Kidney (tissue), 14 donors: ENCODE measurements around the gene XPO1. TPM values are rescaled to one million over a fixed set of nuclear protein-coding genes. Genes with fewer than 3 reads are reported as not detected.

Experiments used
- DNase-seq, 5 donors: peaks; one replicate each; pipeline ENCODE4 v3.0.0-alpha.2; 2013 to 2020
- FAIRE-seq: peaks from 2 replicates; lab custom pipeline; 2012; peaks lifted over from hg19 to GRCh38; lab: Jason Lieb, UNC
- H3K27ac ChIP-seq, 2 donors: one replicate each; pipeline ENCODE4 v1.7.0; 2013; ENCODE audit warnings: low read depth in 2 of 2, low read length in 2 of 2, inconsistent platforms in 1 of 2
- H3K27me3 ChIP-seq: one replicate; pipeline ENCODE4 v1.7.1; 2013; ENCODE audit warnings: low read length, inconsistent platforms; ENCODE audit not compliant: control insufficient read depth, insufficient read depth
- H3K36me3 ChIP-seq, 3 donors: one replicate each; pipeline versions ENCODE4 v1.7.0 to v1.7.1; 2013; ENCODE audit warnings: low read length in 3 of 3, control low read depth in 1 of 3, inconsistent platforms in 1 of 3; ENCODE audit not compliant: insufficient read depth in 3 of 3, control insufficient read depth in 2 of 3
- H3K4me1 ChIP-seq, 3 donors: one replicate each; pipeline versions ENCODE4 v1.7.0 to v1.7.1; 2013; ENCODE audit warnings: low read length in 3 of 3, inconsistent platforms in 1 of 3, low read depth in 1 of 3; ENCODE audit not compliant: control insufficient read depth in 2 of 3, insufficient read depth in 2 of 3
- H3K4me3 ChIP-seq, 3 donors: one replicate each; pipeline versions ENCODE4 v1.7.0 to v1.8.1; 2013; ENCODE audit warnings: low read length in 3 of 3, control low read depth in 1 of 3, inconsistent platforms in 1 of 3
- H3K9ac ChIP-seq, 3 donors: one replicate each; pipeline versions ENCODE4 v1.7.0 to v1.7.1; 2013; ENCODE audit warnings: low read length in 3 of 3, control low read depth in 1 of 3, inconsistent platforms in 1 of 3
- H3K9me3 ChIP-seq, 3 donors: one replicate each; pipeline versions ENCODE4 v1.7.0 to v1.7.1; 2013; ENCODE audit warnings: low read length in 3 of 3, control low read depth in 1 of 3, inconsistent platforms in 1 of 3; ENCODE audit not compliant: control insufficient read depth in 2 of 3, insufficient read depth in 1 of 3
- intact Hi-C: fragments of 100-400 bp; cut with DNase I; formaldehyde crosslinking; loops from one replicate; pipeline ENCODE4 v1.11.1; 2022
- polyA plus RNA-seq: library from polyadenylated mRNA; stranded (reverse); fragments of 350-450 nt; fragmentation: Illumina TruSeq; extraction: RNeasy Lipid Tissue Mini Kit (QIAGEN cat#74804); gene quantifications from one replicate; pipeline ENCODE4 v1.2.3, GENCODE V29; 2014; ENCODE audit warnings: low read depth, low replicate concordance; ENCODE audit not compliant: insufficient read depth
- total RNA-seq: library from RNA; stranded (reverse); fragmentation: NEBNext Ultra II Directional; extraction: Animal tissue kit (Norgen Biotek cat#: 25700); gene quantifications from one replicate; pipeline ENCODE4 v1.2.1, GENCODE V29; 2021
- TF ChIP-seq, protein P1 (sequence below): IDR thresholded peaks from 3 replicates; pipeline ENCODE4 v1.5.1; 2012; ENCODE audit warnings: mild to moderate bottlenecking, moderate library complexity, borderline replicate concordance; ENCODE audit not compliant: insufficient read depth; ENCODE audit errors: extremely low read depth
- donor health status: control.
- donor health status: control.
- donor health status: control.
- donor health status: control.
- donor health status: control.
- donor health status: DM: yes; HTN: yes; CAD: no.
- donor health status: Normal renal cell carcinoma (clear cell type).

XPO1 gene
- total and polyA plus RNA-seq, 2 donors from 2014 or later, result 37.8 to 117 TPM

DNA sequence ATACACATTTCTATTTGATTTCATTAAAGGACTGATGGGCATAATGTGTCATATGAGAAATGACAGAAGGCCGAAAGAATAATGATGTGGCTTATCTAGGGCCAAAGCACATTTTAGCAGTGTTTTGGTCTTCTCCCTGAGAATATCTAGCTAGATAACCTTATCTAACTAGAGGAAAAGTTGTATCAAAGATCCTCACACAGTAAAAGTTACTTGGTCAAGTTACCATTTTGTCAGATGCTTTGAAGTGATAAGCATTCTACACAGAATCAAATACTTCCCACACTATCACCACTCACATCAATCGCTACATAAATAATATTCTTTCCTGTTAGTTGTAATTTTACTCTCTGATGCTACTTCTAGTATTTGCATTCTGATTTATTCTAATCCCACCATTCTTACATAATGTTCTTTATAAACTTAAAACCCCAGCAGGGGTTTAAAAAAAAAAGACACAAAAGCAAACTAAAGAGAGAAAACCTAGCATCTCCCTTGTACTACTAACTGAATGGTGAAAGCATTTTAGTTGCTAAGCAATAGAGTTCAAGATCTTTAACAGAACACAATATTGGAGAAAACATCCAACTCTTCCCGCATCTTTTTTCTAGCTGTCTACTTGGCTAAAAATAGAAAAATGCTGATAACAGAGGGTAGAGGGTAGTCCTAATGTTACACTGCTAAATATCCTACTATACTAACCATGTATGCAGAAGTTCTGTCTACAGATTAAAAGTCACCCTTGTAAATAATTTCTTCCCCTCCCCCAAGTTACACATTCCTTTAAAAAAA lies 8.0 kb downstream of the XPO1 start:
- FAIRE-seq (no peak), DNase-seq (no peak)
- peaks cover under 1 to 14% (median 3%) of the 10 kb centered on the region in 3 donors for H3K36me3 ChIP-seq
- H3K9ac ChIP-seq, result no peak overlapping the region
- H3K4me3 ChIP-seq, result no peak overlapping the region
- H3K27me3 ChIP-seq, result no peaks in the 10 kb centered on the region
- H3K9me3 ChIP-seq, result no peaks in the 10 kb centered on the region
- intact Hi-C loops, result no loop called here
- peaks cover 0 to 16% (median 1%) of the 10 kb centered on the region in 3 donors for H3K4me1 ChIP-seq
- H3K27ac ChIP-seq, result no peak overlapping the region
- TF ChIP-seq, protein P1, sequence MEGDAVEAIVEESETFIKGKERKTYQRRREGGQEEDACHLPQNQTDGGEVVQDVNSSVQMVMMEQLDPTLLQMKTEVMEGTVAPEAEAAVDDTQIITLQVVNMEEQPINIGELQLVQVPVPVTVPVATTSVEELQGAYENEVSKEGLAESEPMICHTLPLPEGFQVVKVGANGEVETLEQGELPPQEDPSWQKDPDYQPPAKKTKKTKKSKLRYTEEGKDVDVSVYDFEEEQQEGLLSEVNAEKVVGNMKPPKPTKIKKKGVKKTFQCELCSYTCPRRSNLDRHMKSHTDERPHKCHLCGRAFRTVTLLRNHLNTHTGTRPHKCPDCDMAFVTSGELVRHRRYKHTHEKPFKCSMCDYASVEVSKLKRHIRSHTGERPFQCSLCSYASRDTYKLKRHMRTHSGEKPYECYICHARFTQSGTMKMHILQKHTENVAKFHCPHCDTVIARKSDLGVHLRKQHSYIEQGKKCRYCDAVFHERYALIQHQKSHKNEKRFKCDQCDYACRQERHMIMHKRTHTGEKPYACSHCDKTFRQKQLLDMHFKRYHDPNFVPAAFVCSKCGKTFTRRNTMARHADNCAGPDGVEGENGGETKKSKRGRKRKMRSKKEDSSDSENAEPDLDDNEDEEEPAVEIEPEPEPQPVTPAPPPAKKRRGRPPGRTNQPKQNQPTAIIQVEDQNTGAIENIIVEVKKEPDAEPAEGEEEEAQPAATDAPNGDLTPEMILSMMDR, result no peak

- intact Hi-C loops, result no loop called here
- Histone ChIP-seq H3K27ac (no peak overlapping the region), H3K4me1 (no peaks in the 10 kb centered on the region), H3K36me3 (peaks cover 6 to 25% (median 12%) of the 10 kb centered on the region in 3 donors), H3K9ac (no peak overlapping the region), H3K27me3 (no peaks in the 10 kb centered on the region), H3K4me3 (no peak overlapping the region), H3K9me3 (no peaks in the 10 kb centered on the region)
- DNase-seq, result no peak
- TF ChIP-seq, protein P1, result no peak
- no peak for FAIRE-seq
Measured at GRCh38 chr2:61520261-61520660, 17.9 kb downstream of the XPO1 start.

GRCh38 chr2:61512768-61513398 lies 25.3 kb downstream of the XPO1 start:
- FAIRE-seq, result no peak
- intact Hi-C loops, result no loop called here
- Histone ChIP-seq H3K36me3 (peaks cover 6 to 20% (median 10%) of the 10 kb centered on the region in 3 donors), H3K27ac (no peak overlapping the region), H3K9ac (no peak overlapping the region), H3K4me1 (no peaks in the 10 kb centered on the region), H3K9me3 (no peaks in the 10 kb centered on the region), H3K27me3 (no peaks in the 10 kb centered on the region), H3K4me3 (no peak overlapping the region)
- DNase-seq, result peak in 3 of 5 donors; percentile 25 to 47 (median 30)
- TF ChIP-seq, protein P1, result no peak
